Stimulated activated CD4-positive, alpha-beta T cell treated with anti-CD3 and anti-CD28 coated beads, TNF-alpha, amount 100 ng/mL, for 4 hours (primary cell): ENCODE data around the gene CPNE6.

Experiments
- DNase-seq, 3 experiments: peaks; one replicate each; pipeline ENCODE4 v3.0.0-alpha.2; 2020; ENCODE audit warnings: low read depth in 3 of 3

The CPNE6 gene

DNA sequence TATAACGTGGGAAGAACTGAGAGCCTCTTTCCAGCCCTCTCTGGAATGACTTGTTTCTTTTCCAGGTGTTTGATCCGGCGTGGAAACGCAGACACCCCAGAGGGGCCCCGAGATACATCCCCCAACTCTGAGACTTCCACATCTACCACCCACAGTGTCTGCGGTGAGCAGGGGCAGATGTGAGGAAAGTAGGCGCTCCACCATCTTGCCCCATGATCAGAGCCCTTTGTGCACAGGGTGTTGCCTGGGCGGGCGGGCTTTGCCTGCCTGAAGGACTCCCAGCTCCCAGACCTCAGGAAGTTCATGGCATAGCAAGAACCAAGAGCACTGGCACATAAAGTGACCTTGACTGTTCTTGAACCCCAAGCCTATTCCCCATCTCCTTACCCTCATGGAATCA is 16.7 kb upstream of the CPNE6 start:
- DNase-seq, result no peak

DNA sequence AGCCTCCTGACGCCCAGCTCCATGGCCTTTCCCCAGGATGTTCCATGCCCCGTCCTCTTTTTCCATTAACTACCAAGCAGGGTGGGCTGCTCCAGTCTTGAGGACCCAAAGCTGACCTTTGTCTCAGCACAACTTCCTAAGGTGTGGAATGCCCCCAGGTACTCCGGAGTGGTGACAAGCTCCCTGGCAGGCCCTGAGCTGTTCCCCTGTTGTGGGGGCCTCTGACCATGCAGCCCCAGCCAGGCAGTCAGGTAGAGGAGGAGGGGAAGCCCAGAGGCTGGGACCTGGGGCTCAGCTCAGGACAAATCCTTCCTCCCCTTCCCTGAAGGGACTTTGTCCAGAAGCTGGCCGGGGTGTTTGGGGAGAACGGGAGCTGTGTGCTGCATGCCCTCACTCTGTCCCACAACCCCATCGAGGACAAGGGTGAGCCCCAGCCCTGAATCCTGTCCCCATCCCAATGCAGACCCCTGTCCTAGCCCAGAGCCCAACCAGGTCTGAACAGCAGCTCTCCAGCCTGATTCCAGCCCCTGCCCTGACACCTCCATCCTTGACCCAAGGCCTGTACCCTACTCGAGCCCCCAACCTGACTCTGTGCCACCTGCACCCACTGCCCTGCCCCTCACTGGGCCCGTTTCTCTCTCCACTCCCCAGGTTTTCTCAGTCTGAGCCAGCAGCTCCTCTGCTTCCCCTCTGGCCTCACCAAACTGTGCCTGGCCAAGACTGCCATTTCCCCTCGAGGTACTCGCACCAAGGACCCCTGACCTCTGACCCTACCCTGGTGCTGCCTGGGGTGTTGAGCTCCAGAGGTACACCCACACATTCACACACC is 15.2 kb upstream of the CPNE6 start:
- no peak for DNase-seq

DNA sequence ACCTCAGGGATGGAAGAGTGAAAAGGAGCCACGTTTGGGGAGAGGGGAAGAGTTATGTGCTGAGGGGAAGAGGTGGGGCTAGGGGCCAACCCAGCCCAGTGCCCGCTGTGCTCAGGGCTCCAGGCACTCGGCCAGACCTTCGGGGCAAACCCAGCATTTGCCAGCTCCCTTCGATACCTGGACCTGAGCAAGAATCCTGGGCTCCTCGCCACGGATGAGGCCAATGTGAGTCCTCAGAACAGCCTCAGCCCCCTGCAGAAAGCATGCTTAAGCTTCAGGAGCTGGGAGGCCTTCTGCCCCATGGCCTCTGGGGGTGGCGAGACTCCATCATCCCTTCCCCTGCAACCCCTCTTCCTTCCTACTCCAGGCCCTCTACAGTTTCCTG is 14.6 kb upstream of the CPNE6 start:
- no peak for DNase-seq

DNA sequence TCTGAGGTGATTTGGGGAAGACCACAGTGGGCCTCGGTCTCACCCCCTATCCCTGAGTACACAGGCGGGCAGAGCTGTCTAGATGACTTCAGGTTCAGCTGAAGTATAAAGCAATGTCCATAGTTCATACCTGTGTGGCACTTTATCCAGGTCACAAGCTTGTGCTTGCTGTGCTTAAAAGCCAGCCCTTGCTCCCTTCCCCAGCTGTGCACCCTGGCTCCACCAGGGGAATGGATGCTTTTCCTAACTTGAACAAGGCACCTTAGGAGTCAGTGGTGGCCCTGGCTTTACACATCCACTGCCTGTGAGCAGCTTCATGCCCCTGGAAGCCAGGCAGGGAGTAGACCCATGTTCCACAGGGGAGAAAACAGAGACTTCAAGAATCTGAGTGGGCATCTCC is 14.1 kb upstream of the CPNE6 start:
- DNase-seq, result no peak

DNA sequence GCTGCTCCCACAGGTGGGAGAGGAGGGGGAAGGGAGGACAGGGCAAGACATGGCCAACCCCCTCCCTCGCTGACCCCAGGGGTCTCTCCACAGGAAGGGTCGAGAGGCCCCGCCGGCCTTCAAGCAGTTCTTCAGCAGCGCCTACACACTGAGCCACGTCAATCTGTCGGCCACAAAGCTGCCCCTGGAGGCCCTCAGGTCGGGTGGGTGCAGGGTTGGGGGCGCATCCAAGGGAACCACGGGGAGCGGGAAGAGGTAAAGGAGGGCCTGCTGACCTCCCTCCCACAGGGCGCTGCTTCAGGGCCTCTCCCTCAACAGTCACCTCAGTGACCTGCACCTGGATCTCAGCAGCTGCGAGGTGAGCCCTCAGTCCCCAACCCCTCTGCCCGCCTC is 13.5 kb upstream of the CPNE6 start:
- DNase-seq, result no peak

DNA sequence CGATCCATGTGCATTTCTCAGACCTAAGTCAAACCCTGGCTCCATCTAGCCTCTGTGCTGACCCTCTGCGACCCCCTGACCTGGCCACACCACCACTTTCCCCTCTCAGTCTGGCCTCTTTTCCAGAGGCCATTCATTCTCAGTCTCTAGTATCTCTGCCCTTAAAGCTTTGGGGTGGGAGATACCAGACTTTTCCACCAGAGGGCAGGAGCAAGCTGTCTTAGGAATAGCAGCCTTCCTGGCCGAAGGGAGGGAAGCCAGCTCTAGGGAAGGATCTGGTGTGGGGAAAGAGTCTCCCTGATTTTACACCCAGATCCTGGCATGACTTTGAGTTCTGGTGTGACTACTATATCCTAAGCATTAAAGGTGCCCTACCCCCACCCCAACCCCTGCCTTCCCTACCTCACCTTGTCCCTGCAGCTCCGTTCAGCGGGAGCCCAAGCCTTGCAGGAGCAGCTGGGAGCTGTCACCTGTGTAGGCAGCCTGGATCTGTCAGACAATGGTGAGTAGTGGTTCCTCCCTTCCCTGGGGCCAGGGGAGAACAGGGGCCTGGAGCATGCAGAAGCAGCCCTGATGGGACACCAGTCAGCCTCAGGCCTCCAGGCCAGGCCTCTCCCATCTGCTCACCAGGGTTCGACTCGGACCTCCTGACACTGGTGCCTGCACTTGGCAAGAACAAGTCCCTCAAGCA is 13.0 kb upstream of the CPNE6 start:
- DNase-seq, result no peak

DNA sequence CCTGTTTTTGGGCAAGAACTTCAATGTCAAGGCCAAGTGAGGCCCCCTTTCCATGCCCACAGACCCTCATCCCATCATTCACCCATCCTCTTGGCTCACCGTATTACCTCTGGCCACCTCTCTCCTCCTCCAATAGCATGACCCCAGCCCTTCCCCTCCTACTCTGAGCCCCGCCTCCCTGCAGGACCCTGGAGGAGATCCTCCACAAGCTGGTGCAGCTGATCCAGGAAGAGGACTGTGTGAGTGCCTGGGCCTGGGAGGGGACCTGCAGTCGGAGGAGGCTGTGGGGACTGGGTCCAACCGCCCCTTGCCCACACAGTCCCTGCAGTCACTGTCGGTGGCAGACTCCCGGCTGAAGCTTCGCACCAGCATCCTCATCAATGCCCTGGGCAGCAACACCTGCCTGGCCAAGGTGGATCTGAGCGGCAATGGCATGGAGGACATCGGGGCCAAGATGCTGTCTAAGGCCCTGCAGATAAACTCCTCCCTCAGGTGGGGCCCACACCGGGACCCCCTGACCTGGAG is 12.3 kb upstream of the CPNE6 start:
- no peak for DNase-seq

DNA sequence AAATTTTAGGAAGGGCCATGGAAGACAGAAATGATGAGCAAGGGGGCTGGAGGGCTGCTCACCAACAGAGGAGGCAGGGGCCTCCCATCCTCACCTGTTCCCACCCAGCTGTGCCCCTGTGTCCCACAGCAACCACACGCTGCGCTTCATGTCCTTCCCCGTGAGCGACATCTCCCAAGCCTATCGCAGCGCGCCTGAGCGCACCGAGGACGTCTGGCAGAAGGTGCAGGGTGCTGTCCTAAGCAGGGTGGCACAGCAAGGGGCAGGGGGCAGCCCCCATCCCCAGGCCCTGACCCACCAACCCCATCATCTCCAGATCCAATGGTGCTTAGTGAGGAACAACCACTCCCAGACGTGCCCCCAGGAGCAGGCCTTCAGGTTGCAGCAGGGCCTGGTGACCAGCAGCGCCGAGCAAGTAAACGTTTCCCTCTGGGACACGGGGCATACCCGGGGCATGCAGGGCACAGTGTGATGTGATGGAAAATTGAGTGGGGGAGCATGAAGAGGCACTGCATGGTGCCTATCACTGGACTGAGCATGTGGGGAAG is 11.4 kb upstream of the CPNE6 start:
- DNase-seq, result no peak

DNA sequence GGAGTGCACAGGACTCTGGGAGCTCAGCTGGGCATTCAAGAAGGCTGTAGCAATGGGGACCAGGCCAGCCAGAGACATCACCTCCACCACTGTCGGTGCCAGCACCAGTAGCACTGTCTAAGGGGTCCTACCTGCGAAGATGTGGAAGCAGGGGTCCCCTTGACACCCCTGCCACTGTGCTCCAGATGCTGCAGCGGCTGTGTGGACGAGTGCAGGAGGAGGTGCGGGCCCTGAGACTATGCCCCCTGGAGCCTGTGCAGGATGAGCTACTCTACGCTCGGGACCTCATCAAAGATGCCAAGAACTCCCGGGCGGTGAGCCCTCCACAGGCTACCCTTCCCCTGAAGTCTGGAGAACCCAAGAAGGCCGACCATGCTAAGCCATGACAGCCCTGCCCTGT is 10.9 kb upstream of the CPNE6 start:
- DNase-seq, result no peak

DNA sequence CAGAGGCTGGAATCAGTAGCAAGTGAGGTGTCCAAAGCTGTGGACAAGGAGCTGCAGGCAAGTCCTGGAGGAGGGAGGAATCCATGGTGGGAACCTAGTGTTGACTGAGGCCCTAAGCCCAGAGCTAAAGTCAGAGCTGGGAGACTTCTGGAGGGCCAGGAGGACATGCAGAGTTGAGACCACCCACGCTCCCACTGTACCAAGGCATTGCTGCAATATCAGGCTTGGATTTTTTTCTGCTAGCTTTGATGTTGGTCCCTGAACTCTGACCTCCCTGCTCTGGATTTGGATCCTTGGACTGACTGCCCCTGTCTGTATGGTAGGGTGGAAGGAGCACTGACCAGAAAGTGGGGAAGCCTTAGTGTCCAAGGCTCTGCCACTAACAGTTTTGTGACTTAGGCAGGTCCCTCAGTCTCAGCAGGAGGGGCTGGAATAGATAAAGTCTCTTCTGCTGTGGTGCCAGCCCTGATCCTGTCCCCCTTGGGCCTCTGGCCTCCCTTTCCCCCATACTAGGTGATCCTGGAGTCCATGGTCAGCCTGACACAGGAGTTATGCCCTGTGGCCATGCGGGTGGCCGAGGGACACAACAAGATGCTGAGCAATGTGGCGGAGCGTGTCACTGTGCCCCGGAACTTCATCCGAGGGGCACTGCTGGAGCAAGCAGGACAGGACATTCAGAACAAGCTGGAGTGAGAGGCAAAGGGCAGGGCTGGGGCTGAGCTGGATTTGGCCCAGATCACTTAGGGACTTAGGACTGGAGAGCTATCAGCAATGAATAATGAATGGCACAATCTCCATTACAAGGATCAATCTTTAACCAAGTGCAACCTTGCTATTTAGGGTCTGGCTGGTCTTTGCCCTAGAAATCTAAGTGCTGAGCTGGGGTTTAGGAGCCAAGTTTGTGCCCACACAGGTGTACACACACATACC is 10.1 kb upstream of the CPNE6 start:
- no peak for DNase-seq

DNA sequence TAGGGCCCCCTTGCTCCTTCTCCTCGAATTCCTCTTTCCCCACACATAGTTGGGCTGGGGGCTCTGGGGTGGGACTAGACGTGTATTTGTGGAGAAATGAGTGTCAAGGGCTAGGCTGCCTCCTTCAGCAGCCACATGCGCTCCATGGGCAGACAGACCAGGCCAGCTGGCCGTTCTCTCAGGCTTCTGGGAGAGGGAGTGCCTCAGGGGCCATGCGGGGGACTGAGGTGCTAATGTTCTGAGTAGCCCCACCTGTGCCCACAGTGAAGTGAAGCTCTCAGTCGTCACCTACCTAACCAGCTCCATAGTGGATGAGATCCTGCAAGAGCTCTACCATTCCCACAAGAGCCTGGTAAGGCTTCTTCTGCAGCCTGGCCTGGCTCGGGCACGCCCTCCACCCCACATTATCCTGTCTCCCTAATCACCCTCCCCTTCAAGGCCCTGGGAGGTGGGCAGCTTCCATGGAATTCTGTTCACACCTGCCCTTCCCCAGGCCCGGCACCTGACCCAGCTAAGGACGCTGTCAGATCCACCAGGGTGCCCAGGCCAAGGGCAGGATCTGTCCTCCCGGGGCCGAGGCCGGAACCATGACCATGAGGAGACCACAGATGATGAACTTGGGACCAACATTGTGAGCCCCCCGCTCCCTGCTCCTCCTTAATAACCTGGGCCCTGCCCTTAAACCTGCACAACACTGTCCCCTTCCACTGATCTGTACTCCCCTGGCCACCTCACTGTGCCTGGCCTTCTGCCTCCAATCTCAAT is 9.0 kb upstream of the CPNE6 start:
- DNase-seq, result no peak

DNA sequence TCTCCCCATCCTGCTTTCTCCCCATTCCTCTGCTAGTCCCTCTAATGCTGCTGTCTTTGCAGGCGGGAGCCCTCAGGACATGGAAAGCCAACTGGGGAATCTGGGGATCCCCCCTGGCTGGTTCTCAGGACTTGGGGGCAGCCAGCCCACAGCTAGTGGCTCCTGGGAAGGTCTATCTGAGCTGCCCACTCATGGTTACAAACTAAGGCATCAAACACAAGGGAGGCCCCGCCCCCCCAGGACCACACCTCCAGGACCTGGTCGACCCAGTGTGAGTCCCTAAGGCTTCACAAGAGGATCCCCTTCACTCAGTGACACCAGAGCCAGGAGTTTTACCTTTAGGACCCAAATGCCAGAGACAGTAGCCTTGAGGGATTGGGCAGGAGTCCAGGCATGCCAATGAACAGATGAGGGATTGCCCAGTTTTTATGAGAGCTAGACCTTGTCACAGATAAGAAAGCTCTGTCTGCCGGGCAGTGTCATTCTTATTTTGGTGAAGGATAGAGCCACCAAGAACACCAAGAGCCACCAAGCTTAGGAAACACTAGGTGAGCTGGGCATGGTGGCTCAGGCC is 8.0 kb upstream of the CPNE6 start:
- no peak for DNase-seq

DNA sequence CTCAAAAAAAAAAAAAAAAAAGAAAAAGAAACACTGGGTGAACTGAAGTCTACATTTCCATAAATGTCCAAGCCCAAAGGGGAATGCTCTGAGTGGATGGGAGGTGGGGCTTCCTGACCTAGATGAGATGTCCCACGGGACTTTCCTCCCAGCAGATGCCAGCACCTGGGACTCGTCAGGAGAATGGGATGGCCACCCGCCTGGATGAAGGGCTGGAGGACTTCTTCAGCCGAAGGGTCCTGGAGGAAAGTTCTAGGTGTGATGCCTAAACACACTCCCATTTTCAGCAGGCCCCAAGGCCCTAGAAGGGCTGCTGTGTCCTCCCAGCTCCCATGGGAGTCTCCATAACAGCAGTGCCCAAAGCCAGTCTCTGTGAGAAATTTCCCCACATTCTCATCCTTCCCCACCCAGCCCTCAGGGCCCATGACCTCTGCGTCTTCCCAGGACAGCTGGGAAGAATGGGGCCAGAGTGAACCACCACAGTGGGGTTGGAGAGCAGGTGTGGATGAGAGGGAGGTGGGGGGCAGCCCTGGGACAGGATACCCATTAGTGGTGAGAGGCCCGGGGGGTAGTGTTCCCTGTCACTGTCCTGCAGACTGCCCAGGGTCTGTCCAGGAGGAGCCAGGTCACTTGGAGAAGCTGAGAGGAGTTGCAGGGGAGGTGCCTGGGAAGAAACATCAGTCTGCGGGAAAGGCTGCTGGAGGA is 7.1 kb upstream of the CPNE6 start:
- DNase-seq, result no peak

DNA sequence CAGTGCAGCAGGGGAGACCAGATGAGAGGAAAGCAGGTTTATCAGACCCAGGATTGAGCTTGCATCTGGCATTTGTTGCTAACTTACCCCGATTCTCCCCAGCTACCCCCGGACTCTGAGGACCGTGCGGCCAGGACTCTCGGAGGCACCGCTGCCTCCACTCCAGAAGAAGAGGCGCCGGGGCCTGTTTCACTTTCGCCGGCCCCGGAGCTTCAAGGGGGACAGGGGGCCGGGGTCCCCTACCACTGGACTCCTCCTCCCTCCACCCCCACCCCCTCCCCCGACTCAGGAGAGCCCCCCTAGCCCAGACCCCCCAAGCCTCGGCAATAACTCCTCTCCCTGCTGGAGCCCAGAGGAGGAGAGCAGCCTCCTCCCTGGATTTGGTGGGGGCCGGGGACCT is 6.5 kb upstream of the CPNE6 start:
- DNase-seq, result no peak

DNA sequence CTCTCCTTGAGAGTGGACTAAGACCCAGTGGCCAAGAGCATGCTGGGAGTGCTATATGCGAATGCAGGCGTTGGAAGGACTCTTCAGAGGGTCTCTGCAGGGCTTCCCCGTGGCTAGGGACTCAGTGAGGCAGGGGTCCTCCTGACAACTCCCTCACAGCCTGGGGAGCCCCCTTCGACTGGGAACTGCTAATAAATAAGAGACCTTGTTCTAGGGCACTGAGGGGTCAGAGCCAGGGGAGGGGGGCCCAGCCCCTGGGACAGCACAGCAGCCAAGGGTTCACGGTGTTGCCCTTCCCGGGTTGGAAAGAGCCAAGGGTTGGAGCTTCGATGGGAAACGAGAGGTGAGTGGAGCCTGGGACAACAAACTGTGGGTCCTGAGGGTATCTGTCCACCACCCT is 6.0 kb upstream of the CPNE6 start:
- DNase-seq, result no peak

DNA sequence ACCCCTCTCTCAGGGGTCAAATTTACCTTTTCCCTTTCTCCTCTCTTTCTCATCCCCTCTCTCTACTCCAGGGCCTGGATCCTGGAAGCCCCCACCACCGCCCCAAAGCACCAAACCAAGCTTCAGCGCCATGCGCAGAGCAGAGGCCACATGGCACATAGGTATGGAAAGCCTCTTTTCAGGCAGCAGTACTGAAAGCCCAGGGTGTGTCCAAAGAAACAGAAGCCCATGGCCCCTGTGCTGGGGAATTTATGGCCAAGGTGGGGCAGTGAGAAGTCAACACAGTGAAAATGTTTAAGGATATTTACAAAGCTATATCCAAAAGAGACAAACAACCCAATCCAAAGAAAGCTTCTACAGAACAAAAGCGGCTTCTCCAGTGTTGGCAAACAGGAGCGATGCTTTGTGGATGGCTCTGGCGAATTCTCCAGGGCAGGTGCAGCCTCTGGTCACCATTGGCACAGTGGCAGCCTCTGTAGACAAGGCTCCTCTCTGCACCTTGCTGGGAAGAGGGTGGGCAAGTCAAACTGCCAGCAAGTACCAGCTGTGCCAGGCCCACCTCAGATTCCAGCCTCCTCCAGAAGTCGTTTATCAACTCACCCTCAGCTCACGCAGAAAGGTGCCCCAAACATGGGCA is 4.7 kb upstream of the CPNE6 start:
- DNase-seq, result no peak

DNA sequence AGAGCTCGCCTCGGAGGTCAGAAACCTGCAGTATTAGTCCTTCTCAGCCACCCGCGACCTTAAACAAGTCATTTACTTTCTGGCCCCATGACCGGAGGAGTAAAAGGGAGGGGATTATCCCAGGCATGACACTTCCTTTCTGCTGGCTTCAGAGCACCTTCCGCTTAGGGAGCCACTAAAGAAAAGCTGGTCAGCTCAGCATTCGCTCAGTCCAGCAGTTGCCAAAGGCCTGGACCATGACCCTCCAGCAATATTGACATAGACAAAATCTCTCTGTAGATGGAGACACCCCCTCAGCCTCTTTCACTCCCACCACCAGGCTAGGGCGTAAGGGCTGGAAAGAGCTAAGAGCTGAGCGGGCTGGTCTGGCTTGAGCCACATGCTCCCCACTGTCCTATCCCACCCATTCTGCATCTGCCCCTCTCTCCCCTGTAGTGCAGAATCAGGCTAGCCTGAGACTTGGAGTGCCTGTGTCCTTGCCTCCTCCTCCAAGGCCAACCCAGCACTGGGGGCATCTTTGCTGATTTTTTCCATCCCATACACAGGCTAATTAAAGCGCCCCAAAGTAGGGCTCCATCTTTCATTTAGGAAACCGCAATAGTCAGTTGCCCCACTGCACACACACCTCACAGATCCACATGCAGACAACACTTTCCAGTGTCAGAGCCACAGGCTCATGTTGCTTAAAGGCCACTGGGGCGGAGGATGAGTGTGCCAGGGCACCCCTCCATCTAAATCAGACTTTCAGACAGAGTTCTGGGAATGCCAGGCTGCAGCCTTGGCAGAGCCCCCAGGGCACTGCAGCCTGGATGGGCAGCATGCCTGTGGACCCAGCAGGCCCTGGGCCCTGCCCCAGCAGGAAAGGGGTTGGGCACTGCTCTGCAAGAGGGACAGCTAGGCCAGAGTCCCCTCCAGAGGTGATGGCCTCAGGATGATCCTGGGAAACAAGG is 4.0 kb upstream of the CPNE6 start:
- no peak for DNase-seq

DNA sequence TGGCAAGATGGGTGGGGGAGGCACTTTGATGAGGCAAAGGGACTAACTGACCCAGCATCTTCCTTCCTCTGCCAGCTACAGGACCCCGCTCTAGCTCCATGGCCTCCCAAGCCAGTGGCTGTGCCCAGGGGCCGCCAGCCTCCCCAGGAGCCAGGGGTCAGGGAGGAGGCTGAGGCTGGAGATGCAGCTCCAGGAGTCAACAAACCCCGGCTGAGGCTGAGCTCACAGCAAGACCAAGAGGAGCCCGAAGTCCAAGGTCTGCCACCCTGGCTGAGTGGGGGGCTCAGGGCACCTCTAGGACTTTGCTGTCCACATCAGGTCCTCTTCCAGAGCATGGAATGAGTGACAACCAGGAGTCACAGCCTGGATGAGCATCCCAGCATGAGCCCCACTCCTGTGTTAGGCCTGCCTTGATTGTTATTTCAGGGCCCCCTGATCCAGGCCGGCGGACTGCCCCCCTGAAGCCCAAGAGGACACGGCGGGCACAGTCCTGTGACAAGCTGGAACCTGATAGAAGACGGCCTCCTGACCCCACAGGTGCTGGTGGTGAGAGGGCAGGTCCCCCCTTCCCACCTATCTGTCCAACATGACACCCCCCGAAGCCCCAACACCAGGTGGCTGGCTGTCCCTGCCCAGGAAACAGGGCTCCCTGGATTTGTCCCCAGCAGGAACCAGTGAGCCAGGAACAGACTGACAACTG is 2.5 kb upstream of the CPNE6 start:
- DNase-seq, result no peak
